Measurements from ENCODE around the gene CTNNA2. TPM values are rescaled to one million over a fixed set of nuclear protein-coding genes. Genes with fewer than 3 reads are reported as not detected.

CTNNA2 gene
- total and polyA plus RNA-seq, 9 donors: 0.32 to 1.4 (median 0.37) TPM; not detected in 3

- WGBS, 3 donors: 46 to 56% (median 51%) methylated on average over 5 of the region's 5 CpGs
- DNase-seq: no peak
- intact Hi-C loops (cut with DNase I): no loop called here
- TF ChIP-seq CTCF (IDR thresholded peaks at IDR 0.05): no peak
- no peak for TF ChIP-seq EP300 (IDR thresholded peaks at IDR 0.05)
- TF ChIP-seq POLR2A (IDR thresholded peaks at IDR 0.05): no peak
- Histone ChIP-seq H3K27ac (no peak overlapping the region), H3K36me3 (no peaks in the 10 kb centered on the region), H3K27me3 (no peaks in the 10 kb centered on the region), H3K9me3 (no peaks in the 10 kb centered on the region), H3K4me3 (no peak overlapping the region), H3K4me1 (ENCODE audit: insufficient read depth) (no peaks in the 10 kb centered on the region)
Measured at GRCh38 chr2:79964966-79965365, 452.1 kb downstream of the CTNNA2 start.

- no peak for DNase-seq
- Histone ChIP-seq H3K27ac (no peak overlapping the region), H3K4me3 (no peak overlapping the region), H3K9me3 (no peaks in the 10 kb centered on the region), H3K36me3 (no peaks in the 10 kb centered on the region), H3K4me1 (ENCODE audit: insufficient read depth) (no peaks in the 10 kb centered on the region), H3K27me3 (no peaks in the 10 kb centered on the region)
- intact Hi-C loops (cut with DNase I): no loop called here
- TF ChIP-seq CTCF (IDR thresholded peaks at IDR 0.05): no peak
- no peak for TF ChIP-seq POLR2A (IDR thresholded peaks at IDR 0.05)
- TF ChIP-seq EP300 (IDR thresholded peaks at IDR 0.05): no peak
- WGBS, 3 donors: 79 to 89% (median 87%) methylated on average over 5 of the region's 5 CpGs
Measured at GRCh38 chr2:79966369-79966768, 453.5 kb downstream of the CTNNA2 start.

GRCh38 chr2:79966882-79967281 is 454.0 kb downstream of the CTNNA2 start:
- no peaks in the 10 kb centered on the region for H3K9me3 ChIP-seq

GRCh38 chr2:79971807-79972206 is 459.0 kb downstream of the CTNNA2 start:
- H3K9me3 ChIP-seq: no peaks in the 10 kb centered on the region
- WGBS, 3 donors: 82 to 93% (median 88%) methylated on average over 2 of the region's 2 CpGs

More at GRCh38 chr2:79966882-79967281, 454.0 kb downstream of the CTNNA2 start:
- WGBS, 3 donors: 69 to 75% (median 74%) methylated on average over 6 of the region's 6 CpGs
- Histone ChIP-seq H3K4me3 (no peak overlapping the region), H3K27ac (no peak overlapping the region), H3K27me3 (no peaks in the 10 kb centered on the region), H3K4me1 (ENCODE audit: insufficient read depth) (no peaks in the 10 kb centered on the region), H3K36me3 (no peaks in the 10 kb centered on the region)
- TF ChIP-seq EP300 (IDR thresholded peaks at IDR 0.05): no peak
- TF ChIP-seq CTCF (IDR thresholded peaks at IDR 0.05): no peak
- no peak for TF ChIP-seq POLR2A (IDR thresholded peaks at IDR 0.05)
- intact Hi-C loops (cut with DNase I): no loop called here
- no peak for DNase-seq

More at GRCh38 chr2:79971807-79972206, 459.0 kb downstream of the CTNNA2 start:
- Histone ChIP-seq H3K27me3 (no peaks in the 10 kb centered on the region), H3K4me1 (ENCODE audit: insufficient read depth) (no peaks in the 10 kb centered on the region), H3K36me3 (no peaks in the 10 kb centered on the region), H3K27ac (no peak overlapping the region), H3K4me3 (no peak overlapping the region)
- TF ChIP-seq CTCF (IDR thresholded peaks at IDR 0.05): no peak
- no peak for TF ChIP-seq POLR2A (IDR thresholded peaks at IDR 0.05)
- DNase-seq: no peak
- intact Hi-C loops (cut with DNase I): no loop called here
